B cell (primary cell): ENCODE data around the gene TRIM9. TPM values are rescaled to one million over a fixed set of nuclear protein-coding genes. Genes with fewer than 3 reads are reported as not detected.

Experiments
- ATAC-seq: fragments of 200-7000 bp; cut with Tn5 transposase; one replicate; pipeline ENCODE4 v1.10.0; 2021; ENCODE audit warnings: low read depth, mild to moderate bottlenecking, moderate number of reproducible peaks, moderate library complexity
- CTCF ChIA-PET: fragments of 350-600 bp; sonication (Branson Sonifier 250); formaldehyde crosslinking; loops from one replicate; lab custom pipeline; 2021; ENCODE audit warnings: antibody characterized with exemption, inconsistent platforms; lab: Charles Lee
- POLR2A ChIA-PET: fragments of 350-600 bp; sonication (Branson Sonifier 250); formaldehyde crosslinking; loops from one replicate; lab custom pipeline; 2021; ENCODE audit warnings: antibody characterized with exemption; lab: Charles Lee
- DNase-seq: peaks from one replicate; pipeline ENCODE4 v3.0.0; 2013
- H2AFZ ChIP-seq: 2 replicates; pipeline ENCODE4 v1.6.1; 2012; ENCODE audit warnings: mild to moderate bottlenecking, low read depth, low read length; ENCODE audit not compliant: insufficient read depth, poor library complexity, severe bottlenecking
- H3K27ac ChIP-seq, 2 donors: 1 replicate in 1 of 2; 2 replicates in 1 of 2; pipeline ENCODE4 v1.5.1; 2012 to 2013; ENCODE audit warnings: low read length in 2 of 2, mild to moderate bottlenecking in 2 of 2, moderate library complexity in 1 of 2
- H3K27me3 ChIP-seq, 4 experiments: fragments of 200-600 bp in 1 of 4; sonication (generic) in 1 of 4; replicated peaks in 1 of 4; 1 replicate in 2 of 4; 2 replicates in 2 of 4; pipeline versions ENCODE4 v1.6.1 to v1.7.0; 2013 to 2016; ENCODE audit warnings: low read length in 3 of 4, mild to moderate bottlenecking in 2 of 4, mixed read lengths in 1 of 4, moderate library complexity in 1 of 4; ENCODE audit not compliant: insufficient read depth in 4 of 4, control insufficient read depth in 3 of 4; ENCODE audit errors: control extremely low read depth in 1 of 4
- H3K36me3 ChIP-seq, 2 experiments: replicated peaks in 1 of 2; 1 replicate in 1 of 2; 2 replicates in 1 of 2; pipeline versions ENCODE4 v1.6.1 to v1.7.1; 2013; ENCODE audit warnings: low read length in 1 of 2; ENCODE audit not compliant: insufficient read depth in 2 of 2, control insufficient read depth in 1 of 2; ENCODE audit errors: control extremely low read depth in 1 of 2, extremely low read depth in 1 of 2
- H3K4me1 ChIP-seq, 2 donors: fragments of 200-600 bp in 1 of 2; sonication (generic) in 1 of 2; 1 replicate in 1 of 2; 2 replicates in 1 of 2; pipeline versions ENCODE4 v1.5.1 to v1.6.1; 2013 to 2017; ENCODE audit warnings: low read length in 2 of 2; ENCODE audit not compliant: control insufficient read depth in 2 of 2, insufficient read depth in 2 of 2
- H3K4me2 ChIP-seq: replicated peaks from 2 replicates; pipeline ENCODE3; 2012; ENCODE audit warnings: mild to moderate bottlenecking, low read depth, low read length; ENCODE audit not compliant: poor library complexity, severe bottlenecking
- H3K4me3 ChIP-seq, 5 experiments: fragments of 200-600 bp in 1 of 5; sonication (generic) in 1 of 5; 1 replicate in 3 of 5; 2 replicates in 2 of 5; pipeline versions ENCODE4 v1.5.1 to v1.7.0; 2011 to 2016; ENCODE audit warnings: low read length in 4 of 5, mild to moderate bottlenecking in 4 of 5, low read depth in 2 of 5, control low read depth in 1 of 5, moderate library complexity in 1 of 5; ENCODE audit not compliant: insufficient read depth in 1 of 5; ENCODE audit errors: control extremely low read depth in 1 of 5, extremely low read depth in 1 of 5
- H3K79me2 ChIP-seq: fragments of 200-600 bp; sonication (generic); one replicate; pipeline ENCODE4 v1.6.0; 2016; ENCODE audit warnings: low read length; ENCODE audit not compliant: control insufficient read depth, insufficient read depth
- H3K9ac ChIP-seq: fragments of 200-600 bp; sonication (generic); 2 replicates; pipeline ENCODE4 v1.6.1; 2017; ENCODE audit warnings: mild to moderate bottlenecking, low read length, moderate library complexity
- H3K9me3 ChIP-seq, 3 donors: one replicate each; pipeline versions ENCODE4 v1.6.1 to v1.7.1; 2013; ENCODE audit warnings: low read length in 2 of 3; ENCODE audit not compliant: control insufficient read depth in 2 of 3, insufficient read depth in 1 of 3; ENCODE audit errors: control extremely low read depth in 1 of 3
- H4K20me1 ChIP-seq: 2 replicates; pipeline ENCODE4 v1.6.0; 2012; ENCODE audit warnings: mild to moderate bottlenecking, low read length; ENCODE audit not compliant: insufficient read depth, control insufficient read depth, poor library complexity, severe bottlenecking
- H3K27ac Mint-ChIP-seq: one replicate; pipeline ENCODE4 v1.8.0; 2021; ENCODE audit warnings: mixed read lengths
- H3K27me3 Mint-ChIP-seq: one replicate; pipeline ENCODE4 v1.8.0; 2021; ENCODE audit warnings: mixed read lengths
- H3K4me1 Mint-ChIP-seq: one replicate; pipeline ENCODE4 v1.8.0; 2021; ENCODE audit warnings: mixed read lengths
- H3K4me3 Mint-ChIP-seq: one replicate; pipeline ENCODE4 v1.8.0; 2021; ENCODE audit warnings: mixed read lengths
- H3K9me3 Mint-ChIP-seq: one replicate; pipeline ENCODE4 v1.8.0; 2022; ENCODE audit warnings: mixed read lengths; ENCODE audit not compliant: insufficient read depth
- CTCF ChIP-seq: fragments of 200-600 bp; IDR thresholded peaks from one replicate; pipeline ENCODE4 v1.8.0; 2022; ENCODE audit warnings: antibody characterized with exemption, mild to moderate bottlenecking
- EZH2 ChIP-seq: IDR thresholded peaks from 2 replicates; pipeline ENCODE4 v1.6.1; 2012; ENCODE audit warnings: borderline replicate concordance, low read depth, mild to moderate bottlenecking, moderate library complexity, low read length; ENCODE audit not compliant: insufficient read depth, poor library complexity, severe bottlenecking
- WGBS: methylation state at CpG from one replicate; pipeline ENCODE4 v1.1.5; 2013; ENCODE audit warnings: missing lambda C conversion rate; ENCODE audit not compliant: insufficient coverage; 5-methylcytosine and 5-hydroxymethylcytosine counted together
- intact Hi-C: fragments of 100-400 bp; cut with micrococcal nuclease; formaldehyde crosslinking; loops from one replicate; pipeline ENCODE4 v1.10.0; 2022
- polyA plus RNA-seq: library from polyadenylated mRNA; depleted of rRNA; stranded (reverse); fragments of >200 nt; gene quantifications from 2 replicates; pipeline ENCODE4 v1.2.3, GENCODE V29; 2012
- total RNA-seq, 2 donors: library from RNA; stranded (reverse); fragments of 120-200 nt in 1 of 2; gene quantifications; 1 replicate in 1 of 2; 2 replicates in 1 of 2; pipeline versions ENCODE4 v1.2.3 to v1.2.4, GENCODE V29; 2013 to 2022

TRIM9 gene
- total and polyA plus RNA-seq, 2 donors (not counting 1 experiment from before 2014, with no cell fraction given), result 0.24 to 0.32 TPM

- no peak overlapping the region for H3K4me2 ChIP-seq
- TF ChIP-seq CTCF (no peak), EZH2 (no peak)
- no peak for ATAC-seq
- H3K36me3 ChIP-seq, result no peaks in the 10 kb centered on the region
- Mint-ChIP-seq H3K4me3 (no peak overlapping the region), H3K4me1 (no peaks in the 10 kb centered on the region), H3K9me3 (peaks cover 6% of the 10 kb centered on the region), H3K27me3 (peaks cover 39% of the 10 kb centered on the region), H3K27ac (no peak overlapping the region)
- ChIA-PET CTCF (no interaction called here), POLR2A (no interaction called here)
- WGBS, result 56% methylated on average over 1 of the region's 2 CpGs
- no peak for DNase-seq
- no peak overlapping the region for H3K27ac ChIP-seq
- intact Hi-C loops, result no loop called here
- peaks cover 0 to 9% (median 4%) of the 10 kb centered on the region in 4 experiments for H3K27me3 ChIP-seq
- no peak overlapping the region for H3K4me3 ChIP-seq
- H3K4me1 ChIP-seq, result no peaks in the 10 kb centered on the region
- H2AFZ ChIP-seq, result no peak overlapping the region
- no peak overlapping the region for H3K9ac ChIP-seq
- H3K79me2 ChIP-seq, result no peaks in the 10 kb centered on the region
- no peaks in the 10 kb centered on the region for H3K9me3 ChIP-seq
- H4K20me1 ChIP-seq, result no peaks in the 10 kb centered on the region
Measured at GRCh38 chr14:51131516-51131915, 36.6 kb upstream of the TRIM9 start.

- H3K36me3 ChIP-seq, result no peaks in the 10 kb centered on the region
- CTCF ChIA-PET, result no interaction called here
- H3K9me3 ChIP-seq, result no peaks in the 10 kb centered on the region
- no peak overlapping the region for H2AFZ ChIP-seq
- POLR2A ChIA-PET, result no interaction called here
- H3K4me3 ChIP-seq, result no peak overlapping the region
- Mint-ChIP-seq H3K4me1 (no peaks in the 10 kb centered on the region), H3K4me3 (no peak overlapping the region), H3K27me3 (peaks cover 36% of the 10 kb centered on the region), H3K27ac (no peak overlapping the region), H3K9me3 (peaks cover 2% of the 10 kb centered on the region)
- H3K9ac ChIP-seq, result no peak overlapping the region
- intact Hi-C loops, result no loop called here
- peaks cover 0 to 9% (median 4%) of the 10 kb centered on the region in 4 experiments for H3K27me3 ChIP-seq
- no peaks in the 10 kb centered on the region for H4K20me1 ChIP-seq
- DNase-seq (no peak), ATAC-seq (no peak)
- H3K79me2 ChIP-seq, result no peaks in the 10 kb centered on the region
- H3K4me1 ChIP-seq, result no peaks in the 10 kb centered on the region
- TF ChIP-seq CTCF (no peak), EZH2 (no peak)
- no peak overlapping the region for H3K27ac ChIP-seq
- WGBS, result no CpG with 5 or more reads among the region's 4 CpGs
- H3K4me2 ChIP-seq, result no peak overlapping the region
Measured at GRCh38 chr14:51129130-51129529, 34.2 kb upstream of the TRIM9 start.
